K562 (cell line): ENCODE results near the gene COP1. TPM values are rescaled to one million over a fixed set of nuclear protein-coding genes. Genes with fewer than 3 reads are reported as not detected.
A peak's percentile ranks its signal among the peaks of the same experiment; 100 is the strongest.

Experiments
- ATAC-seq: fragments of 200-7000 bp; cut with Tn5 transposase; 3 replicates; pipeline ENCODE4 v1.9.1; 2020; ENCODE audit warnings: moderate library complexity
- BruUV-seq: library from RNA; stranded (reverse); fragments of 400-500 nt; replicated peaks from 2 replicates; lab custom pipeline; 2021; lab: Mats Ljungman, UMichigan
- CTCF ChIA-PET: fragments of 300-600 bp; formaldehyde crosslinking; extraction: SDS; loops from one replicate; lab custom pipeline; 2021; ENCODE audit warnings: low intra/inter-chr PET ratio; lab: Yijun Ruan, JAX
- POLR2A ChIA-PET: fragments of 300-600, 350-650 bp; sonication (Branson Sonifier 250); formaldehyde crosslinking; extraction: SDS; loops from one replicate; lab custom pipeline; 2021; ENCODE audit warnings: antibody characterized with exemption, inconsistent platforms; lab: Yijun Ruan, JAX
- DNase-seq, 4 experiments: peaks; one replicate each; pipeline versions ENCODE4 v3.0.0 to v3.0.0-alpha.2; 2011 to 2018; ENCODE audit warnings: low spot score in 3 of 4, mixed read lengths in 3 of 4; ENCODE audit errors: extremely low read depth in 1 of 4
- FAIRE-seq: peaks from 2 replicates; lab custom pipeline; 2011; peaks lifted over from hg19 to GRCh38; lab: Jason Lieb, UNC
- H2AFZ ChIP-seq: 2 replicates; pipeline ENCODE4 v1.6.0; 2011; ENCODE audit warnings: low read depth, low read length, control low read depth, inconsistent platforms
- H3K27ac ChIP-seq: fragments of 200-600 bp; 3 replicates; pipeline ENCODE4 v1.8.0; 2011; ENCODE audit warnings: low read depth, mild to moderate bottlenecking, control low read depth, inconsistent platforms, low read length, moderate library complexity, mixed read lengths; ENCODE audit errors: extremely low read depth
- H3K27me3 ChIP-seq, 2 experiments: fragments of 300-600 bp in 1 of 2; 2 replicates in 1 of 2; 3 replicates in 1 of 2; pipeline versions ENCODE4 v1.6.0 to v1.8.0; 2011; ENCODE audit warnings: inconsistent platforms in 2 of 2, low read length in 2 of 2, mild to moderate bottlenecking in 1 of 2, mixed read lengths in 1 of 2, moderate library complexity in 1 of 2; ENCODE audit not compliant: control insufficient read depth in 2 of 2, insufficient read depth in 2 of 2
- H3K36me3 ChIP-seq: fragments of 300-600 bp; 3 replicates; pipeline ENCODE4 v1.8.0; 2011; ENCODE audit warnings: mild to moderate bottlenecking, low read length, inconsistent platforms; ENCODE audit not compliant: control insufficient read depth, insufficient read depth
- H3K4me1 ChIP-seq, 2 experiments: fragments of 200-600 bp in 1 of 2; replicated peaks in 1 of 2; 2 replicates in 1 of 2; 3 replicates in 1 of 2; pipeline versions ENCODE4 v1.5.1 to v1.8.0; 2011; ENCODE audit warnings: inconsistent platforms in 2 of 2, low read length in 2 of 2, mild to moderate bottlenecking in 1 of 2, mixed read lengths in 1 of 2, moderate library complexity in 1 of 2; ENCODE audit not compliant: control insufficient read depth in 2 of 2, insufficient read depth in 2 of 2
- H3K4me2 ChIP-seq: 2 replicates; pipeline ENCODE4 v1.6.1; 2011; ENCODE audit warnings: low read length, control low read depth, inconsistent platforms, mixed read lengths; ENCODE audit not compliant: insufficient read depth
- H3K4me3 ChIP-seq: fragments of 200-600 bp; sonication (generic), shearing (Covaris generic); 2 replicates; pipeline ENCODE4 v1.5.1; 2016; ENCODE audit warnings: control low read depth, inconsistent platforms
- H3K79me2 ChIP-seq: fragments of 200-600 bp; 3 replicates; pipeline ENCODE4 v1.8.0; 2011; ENCODE audit warnings: low read length, inconsistent platforms; ENCODE audit not compliant: control insufficient read depth, insufficient read depth
- H3K9ac ChIP-seq, 2 experiments: 2 replicates each; pipeline versions ENCODE4 v1.6.0 to v1.6.1; 2011; ENCODE audit warnings: low read depth in 2 of 2, low read length in 2 of 2, control low read depth in 1 of 2, inconsistent platforms in 1 of 2, mild to moderate bottlenecking in 1 of 2, mixed read lengths in 1 of 2; ENCODE audit not compliant: insufficient read depth in 1 of 2
- H3K9me1 ChIP-seq: one replicate; pipeline ENCODE4 v1.6.0; 2011; ENCODE audit warnings: inconsistent platforms, mild to moderate bottlenecking, low read length, moderate library complexity; ENCODE audit not compliant: control insufficient read depth, insufficient read depth
- H3K9me3 ChIP-seq: replicated peaks from 2 replicates; pipeline ENCODE4 v1.5.1; 2011; ENCODE audit warnings: low read depth, low read length, inconsistent platforms; ENCODE audit not compliant: control insufficient read depth, insufficient read depth
- H4K20me1 ChIP-seq: replicated peaks from 2 replicates; pipeline ENCODE4 v1.6.1; 2011; ENCODE audit warnings: low read length, inconsistent platforms, mixed read lengths; ENCODE audit not compliant: control insufficient read depth, insufficient read depth
- C11orf30 ChIP-seq: fragments of 450-650 bp; IDR thresholded peaks from 2 replicates; pipeline ENCODE4 v1.6.1; 2016; ENCODE audit warnings: low read depth, mild to moderate bottlenecking
- CCNT2 ChIP-seq: IDR thresholded peaks from 2 replicates; pipeline ENCODE4 v1.6.1; 2011; ENCODE audit warnings: borderline replicate concordance, low read depth, mild to moderate bottlenecking, moderate library complexity, mixed read lengths, low read length; ENCODE audit not compliant: insufficient read length; ENCODE audit errors: extremely low read depth
- CGGBP1 ChIP-seq: fragments of 250-450 bp; sonication (Bioruptor Pico); IDR thresholded peaks from 2 replicates; pipeline ENCODE4 v1.9.0; 2021; ENCODE audit warnings: mild to moderate bottlenecking
- MAFF ChIP-seq: IDR thresholded peaks from 2 replicates; pipeline ENCODE4 v1.6.1; 2012; ENCODE audit warnings: low read length, improper control_type of control experiment
- MED1 ChIP-seq: sonication (generic); formaldehyde crosslinking; IDR thresholded peaks from 2 replicates; pipeline ENCODE4 v1.8.1; 2023; ENCODE audit warnings: missing genetic modification reagents, borderline replicate concordance
- RBM14 ChIP-seq: fragments of 200-400 bp; formaldehyde crosslinking; IDR thresholded peaks from 2 replicates; pipeline ENCODE4 v1.6.1; 2018; ENCODE audit warnings: low read depth, mild to moderate bottlenecking, low read length, moderate library complexity, borderline replicate concordance; ENCODE audit not compliant: insufficient read depth
- RFX7 ChIP-seq: fragments of 250-450 bp; sonication (Bioruptor Pico); IDR thresholded peaks from 2 replicates; pipeline ENCODE4 v1.5.1; 2021; ENCODE audit warnings: mild to moderate bottlenecking
- SMC3 ChIP-seq: conservative IDR thresholded peaks from 2 replicates; pipeline ENCODE4 v1.6.1; 2011; ENCODE audit warnings: low read depth, low read length, improper control_type of control experiment; ENCODE audit not compliant: insufficient read depth
- TCF7L2 ChIP-seq: fragments of 150-350 bp; IDR thresholded peaks from 2 replicates; pipeline ENCODE4 v1.6.1; 2016; ENCODE audit warnings: low read depth, mild to moderate bottlenecking, low read length, moderate library complexity
- ZBED1 ChIP-seq: IDR thresholded peaks from 2 replicates; pipeline ENCODE4 v1.6.1; 2014
- ZC3H11A ChIP-seq: IDR thresholded peaks from 2 replicates; pipeline ENCODE4 v1.6.1; 2012; ENCODE audit warnings: low read depth, low read length, improper control_type of control experiment
- ZNF639 ChIP-seq, 2 experiments: fragments of 200-800 bp in 1 of 2; sonication (Bioruptor generic) in 1 of 2; sonication (generic) in 1 of 2; formaldehyde crosslinking in 1 of 2; IDR thresholded peaks in 1 of 2; conservative IDR thresholded peaks in 1 of 2; 2 replicates each; pipeline versions ENCODE4 v1.5.0 to v1.6.1; 2016 to 2020; ENCODE audit warnings: missing compliant biosample characterization in 1 of 2, missing genetic modification characterization in 1 of 2, missing genetic modification reagents in 1 of 2
- ZNF740 ChIP-seq, 3 experiments: fragments of 200-800 bp in 1 of 3; sonication (Bioruptor generic) in 1 of 3; sonication (generic) in 1 of 3; formaldehyde crosslinking in 1 of 3; IDR thresholded peaks; 2 replicates each; pipeline versions ENCODE4 v1.6.1 to v1.8.0; 2016 to 2022; ENCODE audit warnings: mild to moderate bottlenecking in 2 of 3, missing compliant biosample characterization in 2 of 3, missing genetic modification characterization in 2 of 3, missing genetic modification reagents in 1 of 3
- ZNF830 ChIP-seq: fragments of 250-450 bp; sonication (Bioruptor Pico); IDR thresholded peaks from 2 replicates; pipeline ENCODE4 v1.5.0; 2021; ENCODE audit warnings: mild to moderate bottlenecking
- WGBS: fragments of 100-300 bp; shearing (Covaris generic); methylation state at CpG from one replicate; pipeline ENCODE4 v1.1.6; 2016; ENCODE audit warnings: low coverage, mixed read lengths; ENCODE audit not compliant: insufficient coverage; ENCODE audit errors: missing lambda C conversion rate; 5-methylcytosine and 5-hydroxymethylcytosine counted together
- in situ Hi-C: fragments of 300-500 bp; cut with MboI; formaldehyde crosslinking; loops from 4 replicates; pipeline ENCODE4 v1.15.0; 2018; ENCODE audit warnings: inconsistent platforms, mixed read lengths
- intact Hi-C: fragments of 100-400 bp; cut with micrococcal nuclease; formaldehyde crosslinking; loops from 2 replicates; pipeline ENCODE4 v1.14.2; 2022
- polyA plus RNA-seq, 8 experiments: library from polyadenylated mRNA; depleted of rRNA in 4 of 8; stranded (reverse) in 5 of 8; unstranded in 3 of 8; fragments of >200 nt; fragmentation: Nextera tagmentation in 2 of 8; fragmentation: Illumina TruSeq in 1 of 8; extraction: Ambion mirVana in 2 of 8; extraction: Trizol in 1 of 8; gene quantifications; 2 replicates each; pipeline versions ENCODE4 v1.2.1 to v1.2.3, GENCODE V29; 2011 to 2014; ENCODE audit warnings: inconsistent platforms in 1 of 8, missing spikeins in 1 of 8
- total RNA-seq, 7 experiments: library from RNA; depleted of rRNA in 6 of 7; stranded (reverse); fragments of >200 nt in 6 of 7; fragmentation: Illumina TruSeq in 2 of 7; extraction: Trizol in 2 of 7; gene quantifications; 2 replicates each; pipeline versions ENCODE4 v1.2.1 to v1.2.3, GENCODE V29; 2011 to 2021; ENCODE audit warnings: low replicate concordance in 1 of 7
- TF ChIP-seq, protein P1 (sequence below): fragments of 250-450 bp; sonication (Bioruptor Pico); IDR thresholded peaks from 2 replicates; pipeline ENCODE4 v1.8.0; 2021; ENCODE audit warnings: mild to moderate bottlenecking, moderate library complexity
- TF ChIP-seq, protein P2 (sequence below): fragments of 250-450 bp; sonication (Bioruptor Pico); IDR thresholded peaks from 2 replicates; pipeline ENCODE4 v1.5.0; 2021; ENCODE audit warnings: mild to moderate bottlenecking, borderline replicate concordance

COP1 gene
- total and polyA plus RNA-seq, 9 of the 15 experiments (the other 6 are each of a cell fraction or from before 2014, with no cell fraction given): 25.8 to 77.7 (median 58.6) TPM

GRCh38 chr1:175914115-175914514 is 293.0 kb downstream of the COP1 start:
- FAIRE-seq (no peak), ATAC-seq (no peak), DNase-seq (no peak)
- no TSS peak for BruUV-seq
- Histone ChIP-seq H3K4me1 (no peaks in the 10 kb centered on the region), H3K79me2 (no peaks in the 10 kb centered on the region), H3K27ac (no peak overlapping the region), H3K36me3 (no peaks in the 10 kb centered on the region), H3K9me3 (no peaks in the 10 kb centered on the region), H3K9me1 (no peaks in the 10 kb centered on the region), H3K4me2 (no peak overlapping the region), H3K4me3 (no peak overlapping the region), H3K9ac (no peak overlapping the region), H3K27me3 (no peaks in the 10 kb centered on the region), H4K20me1 (no peaks in the 10 kb centered on the region), H2AFZ (no peak overlapping the region)
- ChIA-PET CTCF (no interaction called here), POLR2A (interaction anchor here (0.6 kb wide), 1 partner anchor 55 kb away, joined by 3 read pairs; no protein-coding TSS in a partner anchor)
- WGBS: 0% methylated on average over 2 of the region's 2 CpGs
- intact Hi-C loops (no loop called here), in situ Hi-C loops (no loop called here)
- TF ChIP-seq CCNT2 (no peak), C11orf30 (peak; percentile 57), ZC3H11A (no peak), RFX7 (CRISPR knock-in tag) (no peak), ZNF830 (no peak), SMC3 (no peak), ZBED1 (no peak), ZNF740 (CRISPR knock-in tag; IDR thresholded peaks at IDR 0.05) (no peak), ZNF740 (tag; IDR thresholded peaks at IDR 0.05) (no peak), MED1 (no peak), ZNF639 (CRISPR knock-in tag; conservative IDR thresholded peaks at IDR 0.05 in 1 of 2, IDR thresholded peaks at IDR 0.05 in 1 of 2) (no peak), MAFF (peak; percentile 70), RBM14 (no peak), TCF7L2 (no peak), CGGBP1 (CRISPR knock-in tag) (no peak)
- TF ChIP-seq, protein P1, sequence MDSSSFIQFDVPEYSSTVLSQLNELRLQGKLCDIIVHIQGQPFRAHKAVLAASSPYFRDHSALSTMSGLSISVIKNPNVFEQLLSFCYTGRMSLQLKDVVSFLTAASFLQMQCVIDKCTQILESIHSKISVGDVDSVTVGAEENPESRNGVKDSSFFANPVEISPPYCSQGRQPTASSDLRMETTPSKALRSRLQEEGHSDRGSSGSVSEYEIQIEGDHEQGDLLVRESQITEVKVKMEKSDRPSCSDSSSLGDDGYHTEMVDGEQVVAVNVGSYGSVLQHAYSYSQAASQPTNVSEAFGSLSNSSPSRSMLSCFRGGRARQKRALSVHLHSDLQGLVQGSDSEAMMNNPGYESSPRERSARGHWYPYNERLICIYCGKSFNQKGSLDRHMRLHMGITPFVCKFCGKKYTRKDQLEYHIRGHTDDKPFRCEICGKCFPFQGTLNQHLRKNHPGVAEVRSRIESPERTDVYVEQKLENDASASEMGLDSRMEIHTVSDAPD: no peak
- TF ChIP-seq, protein P2, sequence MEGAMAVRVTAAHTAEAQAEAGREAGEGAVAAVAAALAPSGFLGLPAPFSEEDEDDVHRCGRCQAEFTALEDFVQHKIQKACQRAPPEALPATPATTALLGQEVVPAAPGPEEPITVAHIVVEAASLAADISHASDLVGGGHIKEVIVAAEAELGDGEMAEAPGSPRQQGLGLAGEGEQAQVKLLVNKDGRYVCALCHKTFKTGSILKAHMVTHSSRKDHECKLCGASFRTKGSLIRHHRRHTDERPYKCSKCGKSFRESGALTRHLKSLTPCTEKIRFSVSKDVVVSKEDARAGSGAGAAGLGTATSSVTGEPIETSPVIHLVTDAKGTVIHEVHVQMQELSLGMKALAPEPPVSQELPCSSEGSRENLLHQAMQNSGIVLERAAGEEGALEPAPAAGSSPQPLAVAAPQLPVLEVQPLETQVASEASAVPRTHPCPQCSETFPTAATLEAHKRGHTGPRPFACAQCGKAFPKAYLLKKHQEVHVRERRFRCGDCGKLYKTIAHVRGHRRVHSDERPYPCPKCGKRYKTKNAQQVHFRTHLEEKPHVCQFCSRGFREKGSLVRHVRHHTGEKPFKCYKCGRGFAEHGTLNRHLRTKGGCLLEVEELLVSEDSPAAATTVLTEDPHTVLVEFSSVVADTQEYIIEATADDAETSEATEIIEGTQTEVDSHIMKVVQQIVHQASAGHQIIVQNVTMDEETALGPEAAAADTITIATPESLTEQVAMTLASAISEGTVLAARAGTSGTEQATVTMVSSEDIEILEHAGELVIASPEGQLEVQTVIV: no peak
